NCI-H524 treated with DMSO at 0.1 percent for 48 hours (cell line): ENCODE measurements around the gene EMID1.

ENCODE experiments used
- DNase-seq: peaks from one replicate; lab custom pipeline; 2025; lab: John Stamatoyannopoulos, UW

EMID1 gene

GRCh38 chr22:29195118-29195963 lies 10.4 kb upstream of the EMID1 start:
- no peak for DNase-seq

- no peak for DNase-seq
Observed at GRCh38 chr22:29195964-29196666, 9.6 kb upstream of the EMID1 start.

- no peak for DNase-seq
Observed at GRCh38 chr22:29197096-29197495, 8.6 kb upstream of the EMID1 start.

- DNase-seq: no peak
Observed at GRCh38 chr22:29198240-29198639, 7.5 kb upstream of the EMID1 start.

GRCh38 chr22:29199702-29200400 lies 5.8 kb upstream of the EMID1 start:
- DNase-seq: no peak

- no peak for DNase-seq
Observed at GRCh38 chr22:29200901-29201300, 4.8 kb upstream of the EMID1 start.

- no peak for DNase-seq
Observed at GRCh38 chr22:29201782-29202181, 3.9 kb upstream of the EMID1 start.

- no peak for DNase-seq
Observed at GRCh38 chr22:29202212-29203192, 3.2 kb upstream of the EMID1 start.

GRCh38 chr22:29203488-29204454 lies 1.9 kb upstream of the EMID1 start:
- no peak for DNase-seq

GRCh38 chr22:29204455-29205183 lies 1.1 kb upstream of the EMID1 start:
- DNase-seq: no peak

GRCh38 chr22:29205252-29205593 lies 473 bp upstream of the EMID1 start:
- DNase-seq: no peak

- no peak for DNase-seq
Observed at GRCh38 chr22:29206372-29207242, 911 bp downstream of the EMID1 start.

- DNase-seq: no peak
Observed at GRCh38 chr22:29207243-29207550, 1.5 kb downstream of the EMID1 start.

- no peak for DNase-seq
Observed at GRCh38 chr22:29207562-29208501, 2.1 kb downstream of the EMID1 start.

GRCh38 chr22:29208502-29208862 lies 2.8 kb downstream of the EMID1 start:
- no peak for DNase-seq

- DNase-seq: no peak
Observed at GRCh38 chr22:29208879-29209623, 3.4 kb downstream of the EMID1 start.

- no peak for DNase-seq
Observed at GRCh38 chr22:29209624-29209929, 3.9 kb downstream of the EMID1 start.
